PC-3 (cell line): ENCODE results near the gene TMED8. TPM values are rescaled to one million over a fixed set of nuclear protein-coding genes. Genes with fewer than 3 reads are reported as not detected.

Experiments used
- ATAC-seq: fragments of 200-7000 bp; cut with Tn5 transposase; 2 replicates; pipeline ENCODE4 v1.9.1; 2020; ENCODE audit warnings: mild to moderate bottlenecking, moderate library complexity
- BruUV-seq: library from RNA; stranded (reverse); fragments of 400-500 nt; replicated peaks from 2 replicates; lab custom pipeline; 2021; lab: Mats Ljungman, UMichigan
- CTCF ChIA-PET: fragments of 300-600 bp; sonication (Branson Sonifier 250); formaldehyde crosslinking; loops from one replicate; lab custom pipeline; 2022; ENCODE audit warnings: antibody characterized with exemption; lab: Charles Lee
- POLR2A ChIA-PET: fragments of 300-600 bp; sonication (Branson Sonifier 250); formaldehyde crosslinking; loops from one replicate; lab custom pipeline; 2022; ENCODE audit warnings: antibody characterized with exemption; ENCODE audit not compliant: unreplicated experiment; lab: Charles Lee
- DNase-seq: peaks from one replicate; pipeline ENCODE4 v3.0.0-alpha.2; 2015
- H2AFZ ChIP-seq: fragments of 300-600 bp; sonication (generic); 2 replicates; pipeline ENCODE4 v1.6.0; 2016; ENCODE audit warnings: antibody characterized with exemption, low read length
- H3F3A ChIP-seq: fragments of 300-600 bp; sonication (generic); one replicate; pipeline ENCODE4 v1.6.0; 2017; ENCODE audit warnings: antibody characterized with exemption, low read length, control low read depth, mild to moderate bottlenecking; ENCODE audit not compliant: unreplicated experiment
- H3K27ac ChIP-seq: fragments of 300-600 bp; sonication (generic); 2 replicates; pipeline ENCODE4 v1.5.1; 2016; ENCODE audit warnings: mild to moderate bottlenecking, low read length
- H3K27me3 ChIP-seq: fragments of 300-600 bp; sonication (generic); 2 replicates; pipeline ENCODE4 v1.6.1; 2016; ENCODE audit warnings: low read length, mixed read lengths
- H3K36me3 ChIP-seq: fragments of 300-600 bp; sonication (generic); 2 replicates; pipeline ENCODE4 v1.6.1; 2016; ENCODE audit warnings: low read depth, mixed run types, low read length, mixed read lengths
- H3K4me1 ChIP-seq: fragments of 300-600 bp; sonication (generic); 2 replicates; pipeline ENCODE4 v1.5.1; 2016; ENCODE audit warnings: low read length; ENCODE audit not compliant: insufficient read depth
- H3K4me2 ChIP-seq: fragments of 300-600 bp; sonication (generic); 2 replicates; pipeline ENCODE4 v1.6.0; 2016; ENCODE audit warnings: low read length
- H3K4me3 ChIP-seq: fragments of 300-600 bp; sonication (generic); 2 replicates; pipeline ENCODE4 v1.5.1; 2016; ENCODE audit warnings: mild to moderate bottlenecking, low read length, mixed read lengths
- H3K79me2 ChIP-seq: fragments of 300-600 bp; sonication (generic); 2 replicates; pipeline ENCODE4 v1.6.1; 2017; ENCODE audit warnings: low read length, mixed read lengths
- H3K9ac ChIP-seq: fragments of 300-600 bp; sonication (generic); 2 replicates; pipeline ENCODE4 v1.6.0; 2016; ENCODE audit warnings: mild to moderate bottlenecking, low read length
- H3K9me2 ChIP-seq: fragments of 300-600 bp; sonication (generic); replicated peaks from 2 replicates; pipeline ENCODE4 v1.6.1; 2016; ENCODE audit warnings: mixed run types, low read length, mixed read lengths
- H3K9me3 ChIP-seq: fragments of 300-600 bp; sonication (generic); 2 replicates; pipeline ENCODE4 v1.6.1; 2016; ENCODE audit warnings: low read length, mixed read lengths
- H4K20me1 ChIP-seq: fragments of 300-600 bp; sonication (generic); 2 replicates; pipeline ENCODE4 v1.6.1; 2016; ENCODE audit warnings: low read length, mixed read lengths
- EZH2 ChIP-seq: fragments of 300-600 bp; sonication (generic); IDR thresholded peaks from one replicate; pipeline ENCODE4 v1.6.1; 2017; ENCODE audit warnings: antibody characterized with exemption, mild to moderate bottlenecking, low read length; ENCODE audit not compliant: unreplicated experiment
- EZH2phosphoT487 ChIP-seq: fragments of 300-600 bp; sonication (generic); IDR thresholded peaks from 2 replicates; pipeline ENCODE4 v1.6.1; 2018; ENCODE audit warnings: mild to moderate bottlenecking, antibody characterized with exemption, low read length, borderline replicate concordance
- intact Hi-C: fragments of 100-400 bp; cut with micrococcal nuclease; formaldehyde crosslinking; loops from 2 replicates; pipeline ENCODE4 v1.9.0; 2023
- total RNA-seq: library from RNA; depleted of rRNA; stranded (reverse); fragments of >200 nt; gene quantifications from 2 replicates; pipeline ENCODE4 v1.2.3, GENCODE V29; 2014
- TF ChIP-seq, protein P1 (sequence below): fragments of 300-600 bp; sonication (generic); conservative IDR thresholded peaks from 2 replicates; pipeline ENCODE4 v1.5.1; 2017; ENCODE audit warnings: antibody characterized with exemption, low read depth, mild to moderate bottlenecking, low read length

Gene TMED8
- total RNA-seq, 1 experiment from 2014 or later, result 16.8 TPM

DNA sequence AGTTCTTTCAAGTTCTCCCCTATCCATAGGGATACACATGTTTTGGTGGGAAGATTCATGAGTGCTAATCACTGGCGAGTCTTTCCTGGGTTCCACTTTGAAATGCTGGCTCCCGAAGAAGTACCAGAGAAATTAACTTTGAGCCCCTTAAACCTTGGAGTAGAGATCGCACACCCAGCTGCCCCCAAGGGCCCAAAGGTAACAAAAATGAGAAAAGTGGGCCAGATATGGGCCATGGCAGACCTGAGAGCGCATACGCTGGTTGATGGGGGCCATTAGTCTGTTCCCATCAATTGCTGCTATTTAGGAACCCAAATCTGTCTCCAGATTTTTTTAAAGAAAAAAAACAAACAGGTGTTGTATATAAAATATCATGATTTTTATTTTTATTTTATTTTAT lies 53.9 kb downstream of the TMED8 start:
- H4K20me1 ChIP-seq, result 0 out of 2 replicates have a peak, but pooled peaks cover 7% of the 10 kb centered on the region

DNA sequence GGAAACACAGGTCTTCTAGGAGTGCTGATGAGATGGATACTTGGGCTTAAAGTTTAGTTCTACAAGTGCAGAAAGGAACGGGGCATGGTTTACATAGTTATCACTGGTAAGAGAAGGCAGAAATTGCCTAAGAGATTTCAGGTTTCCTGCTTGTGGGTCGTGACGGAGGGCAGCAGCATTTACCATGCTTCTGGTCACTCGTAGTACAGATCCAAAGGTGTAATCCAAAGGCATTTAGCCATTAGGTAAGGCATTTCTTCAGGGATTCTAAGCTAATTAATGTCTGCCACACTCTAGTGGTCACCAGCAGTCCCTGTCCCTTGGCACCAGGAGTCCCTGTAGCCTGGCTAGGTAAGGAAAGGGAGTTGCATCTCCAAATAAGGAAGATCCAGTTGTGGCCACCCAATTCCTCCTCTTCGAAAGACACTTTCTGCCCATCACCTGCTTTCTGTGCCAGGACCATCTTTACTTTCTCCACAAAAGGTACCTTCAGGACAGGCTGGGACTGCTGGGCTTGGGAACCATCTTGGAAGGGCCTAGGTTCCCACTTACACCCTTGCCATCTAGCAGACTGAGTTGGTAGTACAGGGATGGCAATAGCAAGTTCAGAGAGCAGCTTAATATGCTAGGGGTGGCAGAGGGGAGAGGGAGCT lies 54.5 kb downstream of the TMED8 start:
- POLR2A ChIA-PET, result interaction anchor here (0.6 kb wide), 1 partner anchor 55 kb away, joined by 5 read pairs; no protein-coding TSS in a partner anchor
- Histone ChIP-seq H3K9me3 (no peaks in the 10 kb centered on the region), H3K4me1 (peaks cover 31% of the 10 kb centered on the region), H3K27me3 (no peaks in the 10 kb centered on the region), H2AFZ (peak overlapping the region; percentile 93), H3F3A (no peaks in the 10 kb centered on the region), H3K4me3 (peak overlapping the region; percentile 86), H3K27ac (no peak overlapping the region), H4K20me1 (0 out of 2 replicates have a peak, but pooled peaks cover 7% of the 10 kb centered on the region), H3K9ac (peak overlapping the region; percentile 93), H3K9me2 (no peaks in the 10 kb centered on the region), H3K36me3 (no peaks in the 10 kb centered on the region), H3K4me2 (peak overlapping the region; percentile 90), H3K79me2 (peaks cover 36% of the 10 kb centered on the region)
- BruUV-seq, result no TSS peak
- TF ChIP-seq, protein P1, sequence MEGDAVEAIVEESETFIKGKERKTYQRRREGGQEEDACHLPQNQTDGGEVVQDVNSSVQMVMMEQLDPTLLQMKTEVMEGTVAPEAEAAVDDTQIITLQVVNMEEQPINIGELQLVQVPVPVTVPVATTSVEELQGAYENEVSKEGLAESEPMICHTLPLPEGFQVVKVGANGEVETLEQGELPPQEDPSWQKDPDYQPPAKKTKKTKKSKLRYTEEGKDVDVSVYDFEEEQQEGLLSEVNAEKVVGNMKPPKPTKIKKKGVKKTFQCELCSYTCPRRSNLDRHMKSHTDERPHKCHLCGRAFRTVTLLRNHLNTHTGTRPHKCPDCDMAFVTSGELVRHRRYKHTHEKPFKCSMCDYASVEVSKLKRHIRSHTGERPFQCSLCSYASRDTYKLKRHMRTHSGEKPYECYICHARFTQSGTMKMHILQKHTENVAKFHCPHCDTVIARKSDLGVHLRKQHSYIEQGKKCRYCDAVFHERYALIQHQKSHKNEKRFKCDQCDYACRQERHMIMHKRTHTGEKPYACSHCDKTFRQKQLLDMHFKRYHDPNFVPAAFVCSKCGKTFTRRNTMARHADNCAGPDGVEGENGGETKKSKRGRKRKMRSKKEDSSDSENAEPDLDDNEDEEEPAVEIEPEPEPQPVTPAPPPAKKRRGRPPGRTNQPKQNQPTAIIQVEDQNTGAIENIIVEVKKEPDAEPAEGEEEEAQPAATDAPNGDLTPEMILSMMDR, result no peak
- DNase-seq, result no peak
- ATAC-seq, result no peak
- CTCF ChIA-PET, result interaction anchor here (1.1 kb wide), 1 partner anchor 418 kb away, joined by 6 read pairs; no protein-coding TSS in a partner anchor
- intact Hi-C loops, result no loop called here

More for the DNA sequence above, 53.9 kb downstream of the TMED8 start:
- no peaks in the 10 kb centered on the region for H3K9me2 ChIP-seq
- no peak overlapping the region for H3K4me3 ChIP-seq
- BruUV-seq, result no TSS peak
- CTCF ChIA-PET, result no interaction called here
- H2AFZ ChIP-seq, result no peak overlapping the region
- TF ChIP-seq EZH2phosphoT487 (no peak), EZH2 (no peak)
- TF ChIP-seq, protein P1, result no peak
- intact Hi-C loops, result no loop called here
- no peaks in the 10 kb centered on the region for H3K9me3 ChIP-seq
- no peaks in the 10 kb centered on the region for H3F3A ChIP-seq
- no peak for DNase-seq
- H3K36me3 ChIP-seq, result no peaks in the 10 kb centered on the region
- H3K27me3 ChIP-seq, result no peaks in the 10 kb centered on the region
- POLR2A ChIA-PET, result no interaction called here
- ATAC-seq, result no peak
- peaks cover 26% of the 10 kb centered on the region for H3K4me1 ChIP-seq
- H3K27ac ChIP-seq, result no peak overlapping the region
- H3K4me2 ChIP-seq, result no peak overlapping the region
- H3K79me2 ChIP-seq, result peaks cover 30% of the 10 kb centered on the region
- H3K9ac ChIP-seq, result no peak overlapping the region
